Hepatocyte (in vitro differentiated cells): ENCODE measurements around the gene GPRC5B.

Experiments used
- EZH2 ChIP-seq: fragments of 200-600 bp; sonication (generic); IDR thresholded peaks from 2 replicates; pipeline ENCODE4 v1.6.1; 2016; ENCODE audit warnings: antibody characterized with exemption, mild to moderate bottlenecking, borderline replicate concordance
- EZH2phosphoT487 ChIP-seq: fragments of 200-600 bp; sonication (generic); IDR thresholded peaks from one replicate; pipeline ENCODE4 v1.6.1; 2018; ENCODE audit warnings: antibody characterized with exemption, mild to moderate bottlenecking, low read depth, moderate library complexity; ENCODE audit not compliant: unreplicated experiment, severe bottlenecking
- TF ChIP-seq, protein P1 (sequence below): fragments of 200-600 bp; sonication (generic); IDR thresholded peaks from 2 replicates; pipeline ENCODE4 v1.5.1; 2016; ENCODE audit warnings: antibody characterized with exemption, mild to moderate bottlenecking; ENCODE audit not compliant: poor library complexity

- no peak for TF ChIP-seq EZH2
- TF ChIP-seq, protein P1, sequence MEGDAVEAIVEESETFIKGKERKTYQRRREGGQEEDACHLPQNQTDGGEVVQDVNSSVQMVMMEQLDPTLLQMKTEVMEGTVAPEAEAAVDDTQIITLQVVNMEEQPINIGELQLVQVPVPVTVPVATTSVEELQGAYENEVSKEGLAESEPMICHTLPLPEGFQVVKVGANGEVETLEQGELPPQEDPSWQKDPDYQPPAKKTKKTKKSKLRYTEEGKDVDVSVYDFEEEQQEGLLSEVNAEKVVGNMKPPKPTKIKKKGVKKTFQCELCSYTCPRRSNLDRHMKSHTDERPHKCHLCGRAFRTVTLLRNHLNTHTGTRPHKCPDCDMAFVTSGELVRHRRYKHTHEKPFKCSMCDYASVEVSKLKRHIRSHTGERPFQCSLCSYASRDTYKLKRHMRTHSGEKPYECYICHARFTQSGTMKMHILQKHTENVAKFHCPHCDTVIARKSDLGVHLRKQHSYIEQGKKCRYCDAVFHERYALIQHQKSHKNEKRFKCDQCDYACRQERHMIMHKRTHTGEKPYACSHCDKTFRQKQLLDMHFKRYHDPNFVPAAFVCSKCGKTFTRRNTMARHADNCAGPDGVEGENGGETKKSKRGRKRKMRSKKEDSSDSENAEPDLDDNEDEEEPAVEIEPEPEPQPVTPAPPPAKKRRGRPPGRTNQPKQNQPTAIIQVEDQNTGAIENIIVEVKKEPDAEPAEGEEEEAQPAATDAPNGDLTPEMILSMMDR, result no peak
- TF ChIP-seq EZH2phosphoT487, result no peak
Measured at GRCh38 chr16:19809693-19810092, 75.0 kb downstream of the GPRC5B start.
